ENCODE results near the gene LMX1B. TPM values are rescaled to one million over a fixed set of nuclear protein-coding genes. Genes with fewer than 3 reads are reported as not detected.

LMX1B gene
- total RNA-seq, 4 donors from 2014 or later = 3.2 to 6.9 (median 4.6) TPM

GRCh38 chr9:126614088-126614454, 343 bp downstream of the LMX1B start:
- 0 to 1% methylated on average over 2 to 21 of the region's 64 CpGs for WGBS, 2 donors
- intact Hi-C loops (cut with DNase I; ENCODE audit: low total_unique reads) = loop anchor here (5.0 kb wide), 1 partner anchor 168 kb away; no protein-coding TSS in a partner anchor
- no peak overlapping the region for H3K4me3 ChIP-seq (ENCODE audit: low read depth, poor library complexity, severe bottlenecking)
- no peak for DNase-seq (ENCODE audit: low spot score in 2 of 2)
- TF ChIP-seq, protein P1, sequence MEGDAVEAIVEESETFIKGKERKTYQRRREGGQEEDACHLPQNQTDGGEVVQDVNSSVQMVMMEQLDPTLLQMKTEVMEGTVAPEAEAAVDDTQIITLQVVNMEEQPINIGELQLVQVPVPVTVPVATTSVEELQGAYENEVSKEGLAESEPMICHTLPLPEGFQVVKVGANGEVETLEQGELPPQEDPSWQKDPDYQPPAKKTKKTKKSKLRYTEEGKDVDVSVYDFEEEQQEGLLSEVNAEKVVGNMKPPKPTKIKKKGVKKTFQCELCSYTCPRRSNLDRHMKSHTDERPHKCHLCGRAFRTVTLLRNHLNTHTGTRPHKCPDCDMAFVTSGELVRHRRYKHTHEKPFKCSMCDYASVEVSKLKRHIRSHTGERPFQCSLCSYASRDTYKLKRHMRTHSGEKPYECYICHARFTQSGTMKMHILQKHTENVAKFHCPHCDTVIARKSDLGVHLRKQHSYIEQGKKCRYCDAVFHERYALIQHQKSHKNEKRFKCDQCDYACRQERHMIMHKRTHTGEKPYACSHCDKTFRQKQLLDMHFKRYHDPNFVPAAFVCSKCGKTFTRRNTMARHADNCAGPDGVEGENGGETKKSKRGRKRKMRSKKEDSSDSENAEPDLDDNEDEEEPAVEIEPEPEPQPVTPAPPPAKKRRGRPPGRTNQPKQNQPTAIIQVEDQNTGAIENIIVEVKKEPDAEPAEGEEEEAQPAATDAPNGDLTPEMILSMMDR (IDR thresholded peaks at IDR 0.05) = no peak
- no peak for TF ChIP-seq POLR2A (IDR thresholded peaks at IDR 0.05)

GRCh38 chr9:126614455-126615244, 922 bp downstream of the LMX1B start:
- WGBS, 2 donors = 5 to 9% methylated on average over 24 to 56 of the region's 65 CpGs
- no peak overlapping the region for H3K4me3 ChIP-seq (ENCODE audit: low read depth, poor library complexity, severe bottlenecking)

GRCh38 chr9:126615245-126615790, 1.6 kb downstream of the LMX1B start:
- intact Hi-C loops (cut with DNase I; ENCODE audit: low total_unique reads) = no loop called here
- H3K4me3 ChIP-seq (ENCODE audit: low read depth, poor library complexity, severe bottlenecking) = no peak overlapping the region
- 35 to 40% methylated on average over 24 to 49 of the region's 62 CpGs for WGBS, 2 donors
- no peak for DNase-seq (ENCODE audit: low spot score in 2 of 2)
- TF ChIP-seq POLR2A (IDR thresholded peaks at IDR 0.05) = no peak
- TF ChIP-seq, protein P1 (IDR thresholded peaks at IDR 0.05) = no peak

More at GRCh38 chr9:126614455-126615244, 922 bp downstream of the LMX1B start:
- DNase-seq (ENCODE audit: low spot score in 2 of 2) = no peak
- TF ChIP-seq POLR2A (IDR thresholded peaks at IDR 0.05) = no peak
- TF ChIP-seq, protein P1 (IDR thresholded peaks at IDR 0.05) = no peak
- intact Hi-C loops (cut with DNase I; ENCODE audit: low total_unique reads) = loop anchor here (5.0 kb wide), 1 partner anchor 168 kb away; no protein-coding TSS in a partner anchor

DNA sequence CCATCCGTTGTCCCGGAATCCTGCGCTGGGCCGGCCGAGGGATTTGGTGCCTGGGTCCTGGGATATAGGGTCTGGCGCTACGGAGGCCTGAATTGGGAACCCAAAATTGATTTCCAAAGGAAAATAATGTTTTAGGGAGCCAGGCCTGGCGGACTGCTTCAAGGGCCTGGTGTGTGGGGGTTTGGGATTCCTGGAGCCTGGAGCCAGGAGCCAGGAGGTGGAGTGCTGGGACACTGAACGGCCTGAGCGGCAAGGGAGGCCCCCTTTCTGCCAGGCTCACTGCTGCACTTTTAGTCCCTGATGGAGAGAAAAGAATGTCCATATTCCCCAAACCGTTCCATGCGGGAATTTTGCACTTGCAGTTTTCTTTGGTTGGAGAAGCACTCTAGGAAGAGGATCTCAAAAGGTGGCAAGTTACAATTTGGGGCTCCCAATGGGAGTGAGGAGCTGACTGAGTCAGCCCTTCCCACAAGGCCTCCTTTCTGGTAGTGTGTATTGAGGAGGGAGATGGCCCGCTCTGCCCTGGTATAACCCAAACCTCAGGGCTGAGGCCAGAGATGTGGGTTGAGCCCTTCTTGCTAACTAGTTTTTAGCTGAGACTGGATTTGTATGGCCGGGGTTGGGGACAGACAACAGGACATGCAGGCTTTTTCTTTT, 2.2 kb downstream of the LMX1B start:
- TF ChIP-seq POLR2A (IDR thresholded peaks at IDR 0.05) = no peak
- TF ChIP-seq, protein P1 (IDR thresholded peaks at IDR 0.05) = no peak
- intact Hi-C loops (cut with DNase I; ENCODE audit: low total_unique reads) = no loop called here
- WGBS, 2 donors = 79 to 86% methylated on average over 11 to 14 of the region's 14 CpGs
- no peak for DNase-seq (ENCODE audit: low spot score in 2 of 2)
- H3K4me3 ChIP-seq (ENCODE audit: low read depth, poor library complexity, severe bottlenecking) = no peak overlapping the region

- intact Hi-C loops (cut with DNase I; ENCODE audit: low total_unique reads) = no loop called here
- H3K4me3 ChIP-seq (ENCODE audit: low read depth, poor library complexity, severe bottlenecking) = no peak overlapping the region
- no peak for DNase-seq (ENCODE audit: low spot score in 2 of 2)
- 79 to 81% methylated on average over 10 of the region's 10 CpGs for WGBS, 2 donors
- TF ChIP-seq, protein P1 (IDR thresholded peaks at IDR 0.05) = no peak
- TF ChIP-seq POLR2A (IDR thresholded peaks at IDR 0.05) = no peak
Observed at GRCh38 chr9:126616521-126616976, 2.8 kb downstream of the LMX1B start.

All from lower leg skin (tissue), 4 donors.